Activated CD4-positive, alpha-beta memory T cell treated with anti-CD3 and anti-CD28 coated beads, Interleukin-2, amount 10 ng/mL, durations not matched to agents 7 days and 5 days (primary cell): ENCODE measurements around the gene SLC22A3. TPM values are rescaled to one million over a fixed set of nuclear protein-coding genes. Genes with fewer than 3 reads are reported as not detected.
"Not testable (repeated sequence)": the region's sequence is repeated elsewhere in the genome, so short reads cannot be mapped to it uniquely, and the experiment has no call there.

Experiments used
- CTCF ChIA-PET: fragments of 350-600 bp; sonication (Branson Sonifier 250); formaldehyde crosslinking; loops from one replicate; lab custom pipeline; 2021; ENCODE audit warnings: antibody characterized with exemption, inconsistent platforms; lab: Charles Lee
- POLR2A ChIA-PET: fragments of 350-600 bp; sonication (Branson Sonifier 250); formaldehyde crosslinking; loops from one replicate; lab custom pipeline; 2021; ENCODE audit warnings: antibody characterized with exemption; lab: Charles Lee
- DNase-seq: peaks from one replicate; pipeline ENCODE4 v3.0.0-alpha.2; 2020
- H3K27ac Mint-ChIP-seq: one replicate; pipeline ENCODE4 v1.8.0; 2021; ENCODE audit warnings: mild to moderate bottlenecking, mixed read lengths
- H3K27me3 Mint-ChIP-seq: one replicate; pipeline ENCODE4 v1.8.0; 2021; ENCODE audit warnings: mixed read lengths
- H3K36me3 Mint-ChIP-seq: one replicate; pipeline ENCODE4 v1.8.0; 2021; ENCODE audit warnings: low read depth, mixed read lengths
- H3K4me1 Mint-ChIP-seq: one replicate; pipeline ENCODE4 v1.8.0; 2021; ENCODE audit warnings: mixed read lengths
- H3K4me3 Mint-ChIP-seq: one replicate; pipeline ENCODE4 v1.8.0; 2021; ENCODE audit warnings: mild to moderate bottlenecking, mixed read lengths
- H3K9me3 Mint-ChIP-seq: one replicate; pipeline ENCODE4 v1.8.0; 2021; ENCODE audit warnings: mixed read lengths
- total RNA-seq, 2 experiments: library from RNA; stranded (reverse); gene quantifications; one replicate each; pipeline ENCODE4 v1.2.3, GENCODE V29; 2021

The SLC22A3 gene
- total RNA-seq: not detected

- Mint-ChIP-seq H3K36me3 (no peaks in the 10 kb centered on the region), H3K27me3 (peaks cover 55% of the 10 kb centered on the region), H3K9me3 (no peaks in the 10 kb centered on the region), H3K4me3 (no peak within 1 kb of the TSS), H3K27ac (no peak within 1 kb of the TSS), H3K4me1 (peaks cover 6% of the 10 kb centered on the region)
- ChIA-PET POLR2A (interaction anchor here (0.7 kb wide), 1 partner anchor 91 kb away, joined by 3 read pairs; no protein-coding TSS in a partner anchor), CTCF (no interaction called here)
- DNase-seq: no peak
Measured at GRCh38 chr6:160348223-160349019, at the start of gene SLC22A3. Gene SLC22A3, plus strand, starts transcription at chr6:160348378. Its CDS starts 42 bp downstream, at chr6:160348420.

- no peak overlapping the region for H3K27ac Mint-ChIP-seq
- H3K4me3 Mint-ChIP-seq: no peak overlapping the region
- no peaks in the 10 kb centered on the region for H3K27me3 Mint-ChIP-seq
- H3K4me1 Mint-ChIP-seq: no peaks in the 10 kb centered on the region
- DNase-seq: no peak
- POLR2A ChIA-PET: no interaction called here
- H3K9me3 Mint-ChIP-seq: peaks cover 7% of the 10 kb centered on the region
- CTCF ChIA-PET: no interaction called here
- no peaks in the 10 kb centered on the region for H3K36me3 Mint-ChIP-seq
Measured at GRCh38 chr6:160299559-160299958, 48.6 kb upstream of the SLC22A3 start.

DNA sequence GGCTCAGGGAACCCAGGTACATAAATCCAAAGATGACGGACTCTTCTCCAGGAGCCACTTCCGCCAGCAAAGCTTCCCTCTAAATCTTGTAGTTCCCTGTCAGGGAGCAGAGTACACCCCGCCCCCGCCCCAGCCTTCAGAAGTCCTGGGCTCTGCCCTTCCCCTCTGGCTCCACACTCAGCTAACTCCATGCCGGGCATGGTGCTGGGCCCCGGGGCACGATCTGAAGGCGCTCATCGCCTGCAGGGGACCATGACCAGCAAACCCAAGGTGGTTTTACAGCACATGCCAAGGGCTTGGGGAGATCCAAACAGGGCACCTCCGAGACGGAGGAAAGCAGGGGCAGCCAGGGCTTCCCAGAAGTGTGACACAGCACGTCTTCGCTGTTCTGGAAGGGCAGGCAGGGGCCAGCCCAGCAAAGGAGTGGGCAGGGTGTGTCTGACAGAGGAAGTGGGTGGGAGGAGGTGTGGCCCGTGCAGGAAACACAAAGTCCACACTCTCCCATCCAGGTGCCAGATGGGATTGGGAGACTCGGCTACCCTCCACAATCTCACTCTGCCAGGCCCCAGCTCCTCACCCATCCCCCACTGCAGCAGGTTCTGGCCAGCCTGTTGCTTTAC, 48.0 kb upstream of the SLC22A3 start:
- ChIA-PET CTCF (no interaction called here), POLR2A (no interaction called here)
- Mint-ChIP-seq H3K36me3 (no peaks in the 10 kb centered on the region), H3K4me1 (no peaks in the 10 kb centered on the region), H3K27ac (no peak overlapping the region), H3K4me3 (no peak overlapping the region), H3K9me3 (peaks cover 7% of the 10 kb centered on the region), H3K27me3 (no peaks in the 10 kb centered on the region)
- DNase-seq: no peak

DNA sequence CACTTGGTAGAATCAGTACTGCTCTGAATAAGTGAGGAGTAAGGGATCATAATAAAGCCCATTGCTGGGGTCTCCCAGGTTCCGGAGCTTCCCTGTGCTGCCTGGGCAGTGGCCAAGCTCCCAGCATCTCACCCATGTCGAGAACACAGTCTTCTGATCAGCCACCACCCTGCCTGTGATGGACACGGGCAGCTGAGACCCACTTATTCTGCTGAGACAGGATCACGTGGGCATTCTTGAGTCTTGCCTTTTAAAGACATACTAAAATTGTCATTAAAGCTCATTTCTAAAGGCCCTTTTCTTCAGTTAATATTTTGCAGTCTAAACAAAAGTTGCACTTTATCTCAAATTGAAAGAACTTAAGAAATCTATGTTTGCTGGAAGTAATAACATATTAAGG, 46.8 kb upstream of the SLC22A3 start:
- no peaks in the 10 kb centered on the region for H3K36me3 Mint-ChIP-seq
- H3K27me3 Mint-ChIP-seq: no peaks in the 10 kb centered on the region
- H3K9me3 Mint-ChIP-seq: peaks cover 7% of the 10 kb centered on the region
- H3K4me3 Mint-ChIP-seq: no peak overlapping the region
- H3K27ac Mint-ChIP-seq: no peak overlapping the region
- DNase-seq: no peak
- POLR2A ChIA-PET: no interaction called here
- H3K4me1 Mint-ChIP-seq: no peaks in the 10 kb centered on the region
- CTCF ChIA-PET: no interaction called here

- POLR2A ChIA-PET, CTCF ChIA-PET, H3K27ac Mint-ChIP-seq, H3K4me3 Mint-ChIP-seq, H3K27me3 Mint-ChIP-seq, H3K36me3 Mint-ChIP-seq, H3K9me3 Mint-ChIP-seq, H3K4me1 Mint-ChIP-seq, DNase-seq: not testable (repeated sequence)
Measured at GRCh38 chr6:160302431-160303082, 45.6 kb upstream of the SLC22A3 start.

DNA sequence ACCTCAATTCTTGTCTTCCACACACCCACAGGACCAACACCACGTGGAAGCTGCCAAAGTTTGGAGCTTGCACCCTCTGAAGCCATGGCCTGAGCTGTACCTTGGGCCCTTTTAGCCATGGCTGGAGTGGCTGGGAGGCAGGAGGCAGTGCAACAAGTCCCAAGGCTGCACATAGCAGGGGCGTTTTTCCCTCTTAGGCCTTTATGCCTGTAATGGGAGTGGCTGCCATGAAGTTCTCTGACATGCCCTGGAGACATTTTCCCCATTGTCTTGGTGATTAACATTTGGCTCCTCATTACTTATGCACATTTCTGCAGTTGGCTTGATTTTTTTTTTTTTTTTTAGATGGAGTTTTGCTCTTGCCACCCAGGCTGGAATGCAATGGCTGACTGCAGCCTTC, 44.4 kb upstream of the SLC22A3 start:
- Mint-ChIP-seq H3K4me1 (no peaks in the 10 kb centered on the region), H3K9me3 (peaks cover 7% of the 10 kb centered on the region), H3K27me3 (peaks cover 2% of the 10 kb centered on the region), H3K4me3 (no peak overlapping the region), H3K27ac (no peak overlapping the region), H3K36me3 (no peaks in the 10 kb centered on the region)
- no peak for DNase-seq
- ChIA-PET CTCF (interaction anchor here (1.0 kb wide), 1 partner anchor 152 kb away, joined by 3 read pairs; no protein-coding TSS in a partner anchor), POLR2A (no interaction called here)

DNA sequence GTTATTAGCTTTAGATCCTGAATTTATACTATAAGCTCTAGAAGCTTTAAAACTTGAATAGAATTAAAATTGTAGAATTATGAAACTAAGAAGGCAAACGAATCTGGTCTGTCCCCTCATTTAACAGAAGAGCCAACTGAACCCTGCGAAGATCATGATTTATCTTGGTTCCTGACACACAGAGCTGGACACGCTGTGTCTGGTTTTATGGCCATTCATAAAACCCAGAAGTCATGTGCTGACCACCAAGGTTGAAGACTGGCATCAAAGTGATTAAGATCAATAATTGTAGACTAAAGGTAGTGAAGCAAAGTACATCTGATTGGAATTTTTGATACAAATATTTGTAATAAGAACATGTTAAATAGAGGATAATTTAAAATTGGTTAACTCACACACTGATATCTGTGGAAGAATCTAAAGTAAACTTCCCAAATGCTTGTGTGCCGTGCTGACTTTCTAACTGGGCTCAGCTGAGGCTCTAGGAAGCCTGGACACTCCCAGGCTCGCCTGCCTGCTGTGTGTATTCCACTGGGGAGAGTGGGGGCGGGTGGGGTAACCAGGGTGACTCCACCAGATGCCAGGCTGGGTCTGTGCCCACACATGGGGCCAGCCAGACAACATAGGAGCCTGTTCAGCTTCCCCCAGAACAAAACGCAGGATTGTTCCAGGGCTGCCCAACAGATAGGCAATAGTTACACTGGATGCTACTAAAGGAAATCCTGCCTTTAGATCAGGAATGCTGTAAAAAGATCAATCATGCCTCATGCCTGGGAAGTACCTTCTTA, 42.1 kb upstream of the SLC22A3 start:
- ChIA-PET CTCF (interaction anchor here (1.4 kb wide), 1 partner anchor 228 kb away, joined by 4 read pairs; no protein-coding TSS in a partner anchor), POLR2A (no interaction called here)
- Mint-ChIP-seq H3K4me3 (no peak overlapping the region), H3K27me3 (peaks cover 2% of the 10 kb centered on the region), H3K4me1 (no peaks in the 10 kb centered on the region), H3K36me3 (no peaks in the 10 kb centered on the region), H3K9me3 (peaks cover 11% of the 10 kb centered on the region), H3K27ac (no peak overlapping the region)
- no peak for DNase-seq

DNA sequence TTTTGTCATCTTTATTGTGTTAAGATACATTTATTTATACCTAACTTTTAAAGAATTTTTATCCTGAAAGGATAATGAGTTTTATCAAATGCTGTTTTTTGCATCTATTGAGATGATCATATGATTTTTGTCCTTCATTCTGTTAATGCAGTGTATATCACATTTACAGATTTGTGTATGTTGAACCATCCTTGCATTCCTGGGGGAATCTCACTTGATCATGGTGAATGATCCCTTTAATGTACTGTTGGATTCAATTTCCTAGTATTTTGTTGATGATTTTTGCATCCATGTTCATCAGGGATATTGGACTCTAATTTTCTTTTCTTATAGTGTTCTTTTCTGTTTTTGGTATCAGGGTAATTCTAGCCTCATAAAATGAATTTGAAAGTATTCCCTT, 38.5 kb upstream of the SLC22A3 start:
- DNase-seq: no peak

GRCh38 chr6:160312900-160313299, 35.3 kb upstream of the SLC22A3 start:
- no peak for DNase-seq
- no peaks in the 10 kb centered on the region for H3K4me1 Mint-ChIP-seq
- H3K27me3 Mint-ChIP-seq: peaks cover 2% of the 10 kb centered on the region
- no peak overlapping the region for H3K4me3 Mint-ChIP-seq
- peaks cover 23% of the 10 kb centered on the region for H3K9me3 Mint-ChIP-seq
- H3K36me3 Mint-ChIP-seq: no peaks in the 10 kb centered on the region
- ChIA-PET POLR2A (no interaction called here), CTCF (no interaction called here)
- H3K27ac Mint-ChIP-seq: no peak overlapping the region

More for the DNA sequence above, 38.5 kb upstream of the SLC22A3 start:
- CTCF ChIA-PET: no interaction called here
- peaks cover 23% of the 10 kb centered on the region for H3K9me3 Mint-ChIP-seq
- no peaks in the 10 kb centered on the region for H3K36me3 Mint-ChIP-seq
- no peaks in the 10 kb centered on the region for H3K4me1 Mint-ChIP-seq
- POLR2A ChIA-PET: no interaction called here
- H3K27ac Mint-ChIP-seq: no peak overlapping the region
- H3K4me3 Mint-ChIP-seq: no peak overlapping the region
- peaks cover 2% of the 10 kb centered on the region for H3K27me3 Mint-ChIP-seq

DNA sequence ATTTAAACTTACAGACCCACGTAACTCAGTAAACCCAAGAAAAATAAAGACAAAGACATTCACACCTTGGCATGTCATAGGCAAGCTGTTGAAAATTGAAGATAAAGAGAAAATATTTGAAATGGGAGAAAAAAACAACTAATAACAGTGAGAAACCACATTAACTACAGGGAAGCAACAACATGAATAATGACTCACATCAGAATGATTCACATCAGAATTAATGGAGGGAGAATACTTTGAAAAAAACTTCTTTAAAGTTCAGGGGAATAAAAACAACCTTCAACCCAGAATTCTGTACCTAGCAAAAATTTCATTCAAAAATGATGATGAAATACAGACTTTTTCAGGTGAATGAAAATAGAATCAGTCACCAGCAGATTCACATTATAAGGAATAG, 32.9 kb upstream of the SLC22A3 start:
- no peaks in the 10 kb centered on the region for H3K4me1 Mint-ChIP-seq
- no peak overlapping the region for H3K27ac Mint-ChIP-seq
- H3K4me3 Mint-ChIP-seq: no peak overlapping the region
- H3K27me3 Mint-ChIP-seq: peaks cover 5% of the 10 kb centered on the region
- peaks cover 14% of the 10 kb centered on the region for H3K9me3 Mint-ChIP-seq
- no peak for DNase-seq
- POLR2A ChIA-PET: no interaction called here
- CTCF ChIA-PET: no interaction called here
- H3K36me3 Mint-ChIP-seq: no peaks in the 10 kb centered on the region

- ChIA-PET CTCF (no interaction called here), POLR2A (no interaction called here)
- H3K4me1 Mint-ChIP-seq: no peaks in the 10 kb centered on the region
- no peak overlapping the region for H3K27ac Mint-ChIP-seq
- peaks cover 10% of the 10 kb centered on the region for H3K9me3 Mint-ChIP-seq
- DNase-seq: no peak
- no peak overlapping the region for H3K4me3 Mint-ChIP-seq
- peaks cover 5% of the 10 kb centered on the region for H3K27me3 Mint-ChIP-seq
- no peaks in the 10 kb centered on the region for H3K36me3 Mint-ChIP-seq
Measured at GRCh38 chr6:160316261-160316660, 31.9 kb upstream of the SLC22A3 start.

DNA sequence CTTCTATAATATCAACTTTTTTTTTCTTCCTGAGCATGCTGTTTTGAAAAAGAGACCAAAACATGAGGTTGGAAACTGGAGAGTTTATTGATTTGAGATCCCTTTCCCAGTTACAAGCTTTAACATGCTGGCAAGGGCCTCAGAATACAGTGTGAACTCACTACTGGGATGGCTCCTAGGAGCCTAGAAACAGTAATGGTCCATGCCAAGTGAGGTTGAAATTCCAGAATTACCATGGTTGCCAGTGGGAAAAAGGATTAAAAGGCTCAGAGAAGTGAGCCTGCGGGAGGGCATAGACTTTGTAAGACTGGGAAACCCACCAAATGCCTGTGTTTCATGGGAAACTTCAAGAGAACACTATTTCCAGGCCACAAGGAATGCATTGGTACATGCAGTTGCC, 28.9 kb upstream of the SLC22A3 start:
- H3K4me3 Mint-ChIP-seq: no peak overlapping the region
- POLR2A ChIA-PET: no interaction called here
- H3K36me3 Mint-ChIP-seq: no peaks in the 10 kb centered on the region
- no peaks in the 10 kb centered on the region for H3K4me1 Mint-ChIP-seq
- DNase-seq: no peak
- no peak overlapping the region for H3K27ac Mint-ChIP-seq
- peaks cover 5% of the 10 kb centered on the region for H3K27me3 Mint-ChIP-seq
- CTCF ChIA-PET: no interaction called here
- H3K9me3 Mint-ChIP-seq: peaks cover 2% of the 10 kb centered on the region
